ENCODE data around the gene CD200. TPM values are rescaled to one million over a fixed set of nuclear protein-coding genes. Genes with fewer than 3 reads are reported as not detected.

The CD200 gene
- total RNA-seq, 4 donors from 2014 or later, result 4.6 to 59.1 (median 31.4) TPM

- no peak for DNase-seq (ENCODE audit: low spot score)
- no peak for ATAC-seq (ENCODE audit: low FRiP score)
- no peak for TF ChIP-seq CTCF (IDR thresholded peaks at IDR 0.05)
Observed at GRCh38 chr3:112339134-112339533, 6.2 kb downstream of the CD200 start.

GRCh38 chr3:112339609-112340008 lies 6.7 kb downstream of the CD200 start:
- peak; percentile 6 for ATAC-seq (ENCODE audit: low FRiP score)
- no peak for DNase-seq (ENCODE audit: low spot score)
- TF ChIP-seq CTCF (IDR thresholded peaks at IDR 0.05), result no peak

GRCh38 chr3:112341386-112341785 lies 8.4 kb downstream of the CD200 start:
- DNase-seq (ENCODE audit: low spot score) (no peak), ATAC-seq (ENCODE audit: low FRiP score) (no peak)
- no peak for TF ChIP-seq CTCF (IDR thresholded peaks at IDR 0.05)

- TF ChIP-seq CTCF (IDR thresholded peaks at IDR 0.05), result no peak
- peak; percentile 35 for ATAC-seq (ENCODE audit: low FRiP score)
- no peak for DNase-seq (ENCODE audit: low spot score)
Observed at GRCh38 chr3:112345681-112346080, 12.7 kb downstream of the CD200 start.

GRCh38 chr3:112346491-112347122 lies 13.7 kb downstream of the CD200 start:
- TF ChIP-seq CTCF (IDR thresholded peaks at IDR 0.05), result no peak
- no peak for ATAC-seq (ENCODE audit: low FRiP score)
- DNase-seq (ENCODE audit: low spot score), result no peak

GRCh38 chr3:112348943-112349342 lies 16.0 kb downstream of the CD200 start:
- DNase-seq (ENCODE audit: low spot score), result no peak
- ATAC-seq (ENCODE audit: low FRiP score), result no peak
- no peak for TF ChIP-seq CTCF (IDR thresholded peaks at IDR 0.05)

GRCh38 chr3:112349557-112349956 lies 16.6 kb downstream of the CD200 start:
- no peak for TF ChIP-seq CTCF (IDR thresholded peaks at IDR 0.05)
- DNase-seq (ENCODE audit: low spot score) (no peak), ATAC-seq (ENCODE audit: low FRiP score) (no peak)
